Left renal cortex interstitium (tissue), 4 donors: ENCODE measurements around the gene UPK1B. TPM values are rescaled to one million over a fixed set of nuclear protein-coding genes. Genes with fewer than 3 reads are reported as not detected.

ENCODE experiments used
- DNase-seq, 4 donors: peaks; one replicate each; pipeline ENCODE4 v3.0.0-alpha.2; 2013; ENCODE audit warnings: low read depth in 4 of 4, low spot score in 2 of 4, missing footprints in 1 of 4
- polyA plus RNA-seq, 4 donors: library from polyadenylated mRNA; unstranded; fragments of 120-200 nt; gene quantifications; one replicate each; pipeline ENCODE4 v1.2.1, GENCODE V29; 2013; ENCODE audit not compliant: insufficient read length in 4 of 4

UPK1B gene
- polyA plus RNA-seq, 4 donors, result 6.9 to 9.0 (median 7.2) TPM

GRCh38 chr3:119175872-119176756 lies 2.7 kb downstream of the UPK1B start:
- DNase-seq, result no peak

DNA sequence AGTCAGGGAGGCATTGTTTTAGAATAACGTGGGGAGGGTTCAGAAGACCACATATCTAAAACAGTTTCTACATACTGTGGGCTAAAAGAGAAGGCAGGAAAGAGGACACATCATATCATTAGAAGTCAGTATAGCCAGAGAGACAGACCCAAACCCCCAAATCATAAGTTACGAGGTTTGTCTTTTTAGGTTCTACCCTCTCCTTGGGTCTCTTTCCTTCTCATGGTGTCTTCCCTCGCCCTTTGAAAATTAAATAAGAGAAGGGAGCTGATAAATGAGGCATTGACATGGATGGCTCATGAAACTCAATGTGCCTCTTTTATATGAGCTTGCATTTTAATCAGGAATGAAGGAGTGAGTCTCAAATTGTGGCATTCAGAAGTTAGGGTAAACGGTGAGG lies 3.4 kb downstream of the UPK1B start:
- no peak for DNase-seq

DNA sequence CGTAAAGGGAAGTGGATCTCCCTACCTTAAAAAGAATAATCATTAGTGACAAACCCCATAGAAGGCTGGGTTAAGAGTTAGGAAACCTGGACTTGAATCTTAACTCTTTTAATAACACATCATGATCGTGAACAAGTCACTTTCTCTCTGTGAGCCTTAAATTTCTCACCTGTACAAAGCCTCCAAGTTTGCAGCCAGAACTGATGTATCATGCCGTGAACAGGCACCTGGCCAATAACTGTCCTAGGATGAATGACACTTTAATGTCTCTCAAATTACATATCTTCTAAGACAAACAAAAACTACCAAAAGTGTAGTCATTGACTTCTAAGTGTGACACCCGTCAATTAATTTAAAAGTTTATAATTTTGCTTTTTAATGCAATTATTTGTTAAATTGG lies 3.9 kb downstream of the UPK1B start:
- no peak for DNase-seq

DNA sequence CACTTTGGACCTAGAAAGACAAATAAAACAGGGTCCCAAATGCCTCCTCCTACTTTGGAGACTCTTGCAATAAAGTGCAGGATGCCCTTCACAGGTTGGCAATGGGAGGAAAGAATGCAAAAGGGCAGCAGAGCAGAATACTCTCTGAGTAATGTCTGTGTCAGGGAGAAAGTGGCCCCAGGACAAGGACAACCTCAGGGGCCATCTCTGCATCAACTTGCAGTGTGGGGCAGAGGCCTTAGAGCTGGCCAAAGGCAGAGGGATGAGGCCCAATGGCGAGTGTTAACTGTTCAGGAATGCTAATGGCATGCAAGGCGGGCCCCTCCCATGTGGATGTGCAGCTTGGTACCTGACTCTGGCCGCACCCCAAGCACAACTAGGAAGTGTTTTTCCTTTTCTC lies 8.4 kb downstream of the UPK1B start:
- DNase-seq, result no peak

GRCh38 chr3:119184111-119184510 lies 10.7 kb downstream of the UPK1B start:
- no peak for DNase-seq

DNA sequence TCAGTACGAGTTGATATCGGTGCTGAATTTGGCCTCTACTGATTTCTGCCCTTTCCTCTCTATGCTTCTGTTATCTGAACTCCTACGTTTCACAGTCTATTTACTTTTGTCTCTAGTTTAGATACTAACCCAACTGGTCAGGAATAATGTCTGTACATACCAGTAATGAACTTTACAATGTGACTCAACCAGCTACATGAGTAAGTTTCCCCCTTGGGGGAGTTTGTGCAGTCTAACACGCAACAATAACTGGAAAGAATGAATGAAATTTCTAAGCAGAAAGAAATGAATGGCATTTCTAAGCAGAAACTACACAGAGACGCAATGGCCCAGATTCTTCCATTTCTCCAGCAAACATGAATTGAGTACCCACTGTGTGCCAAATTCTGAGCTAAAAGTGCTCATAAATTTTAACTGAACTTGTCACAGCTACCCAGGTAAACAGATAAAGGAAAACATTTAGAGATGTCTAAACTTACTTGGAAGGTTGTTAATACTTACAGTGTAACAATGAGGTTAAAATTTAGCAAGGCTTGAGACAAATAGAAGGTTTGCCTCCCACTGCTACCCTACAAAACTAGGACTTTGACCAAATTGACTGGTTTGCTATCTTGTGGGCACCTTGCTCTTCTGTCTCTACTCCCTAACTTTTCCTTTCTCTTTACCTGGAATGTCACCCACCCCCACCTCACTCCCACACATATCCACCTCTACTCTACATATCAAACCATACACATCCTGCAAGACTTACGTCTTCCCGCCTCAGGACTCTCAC lies 11.6 kb downstream of the UPK1B start:
- DNase-seq, result no peak

DNA sequence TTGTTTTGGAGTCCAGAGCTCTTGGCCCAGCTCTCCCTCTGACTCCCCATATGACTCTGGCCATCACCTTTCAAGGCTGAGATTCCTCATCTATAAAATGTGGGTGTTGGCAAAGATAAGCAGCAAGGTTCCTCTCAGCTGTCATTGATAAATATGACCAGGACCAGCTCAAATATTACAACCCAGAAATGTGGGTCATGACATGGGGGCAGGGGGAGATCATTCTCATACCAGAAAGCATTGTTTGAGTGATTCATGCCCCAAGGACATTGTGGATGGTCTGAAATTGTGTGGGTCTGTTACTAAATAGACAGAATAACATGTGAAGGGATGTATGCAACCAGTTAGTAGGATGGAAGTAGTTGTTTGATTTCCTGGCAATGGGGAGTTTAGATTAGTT lies 13.9 kb downstream of the UPK1B start:
- DNase-seq, result no peak

- no peak for DNase-seq
Measured at GRCh38 chr3:119191800-119192199, 18.4 kb downstream of the UPK1B start.

DNA sequence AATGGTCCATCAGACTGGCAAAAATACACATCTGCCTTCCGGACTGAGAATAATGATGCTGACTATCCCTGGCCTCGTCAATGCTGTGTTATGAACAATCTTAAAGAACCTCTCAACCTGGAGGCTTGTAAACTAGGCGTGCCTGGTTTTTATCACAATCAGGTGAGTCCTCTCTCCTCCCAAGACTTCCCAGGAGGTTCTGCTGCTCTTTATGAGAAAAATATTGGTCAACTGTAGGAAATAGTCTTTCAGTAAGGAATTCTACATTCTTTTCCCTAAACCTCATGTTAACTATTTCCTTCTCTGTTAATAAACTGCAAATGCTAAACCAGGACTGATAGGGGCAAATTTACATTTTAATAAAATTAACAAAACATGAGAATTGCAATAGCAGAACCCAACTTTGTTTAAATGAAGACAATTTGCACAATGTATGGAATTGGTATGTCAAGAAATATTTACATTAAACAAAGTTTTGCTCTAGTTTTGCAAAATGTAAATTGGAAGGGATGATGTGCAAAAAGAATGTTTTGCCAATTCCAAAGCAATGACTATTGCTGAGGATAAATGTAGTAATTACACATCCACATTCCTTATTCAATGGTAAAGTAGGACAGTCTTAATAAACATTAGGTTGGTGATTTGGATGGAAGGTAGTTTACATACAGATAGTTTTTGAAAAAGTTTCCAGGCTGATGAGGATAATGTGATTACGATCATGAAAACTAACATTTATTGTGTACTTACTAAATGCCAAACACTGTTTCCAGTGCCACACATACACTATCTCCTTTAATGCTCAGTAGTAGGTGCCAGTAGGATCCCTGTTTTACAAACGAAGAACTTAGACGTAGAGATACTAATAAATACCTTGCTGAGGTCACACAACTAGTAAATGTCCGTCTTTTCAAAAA lies 21.1 kb downstream of the UPK1B start:
- no peak for DNase-seq

- DNase-seq, result no peak
Measured at GRCh38 chr3:119195151-119195476, 21.7 kb downstream of the UPK1B start.

DNA sequence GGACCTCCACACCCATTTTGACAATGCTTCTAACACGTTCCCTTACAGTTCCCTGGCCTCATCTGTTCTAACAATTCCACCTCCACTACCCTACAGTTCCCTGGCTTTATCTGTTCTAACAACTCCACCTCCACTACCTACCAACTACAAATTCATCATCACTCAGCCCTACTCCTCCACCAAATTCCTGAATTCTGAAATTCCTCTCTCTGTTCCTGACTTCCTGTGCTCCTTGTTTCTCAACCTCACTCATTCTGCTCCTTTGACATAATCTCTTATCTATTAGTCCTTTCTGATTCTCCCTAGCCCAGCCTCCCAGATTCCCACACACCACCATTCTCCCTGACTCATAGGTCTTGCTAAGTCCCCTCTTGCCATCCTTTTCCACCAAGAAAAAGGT lies 22.5 kb downstream of the UPK1B start:
- no peak for DNase-seq

GRCh38 chr3:119205209-119205608 lies 31.8 kb downstream of the UPK1B start:
- DNase-seq, result no peak

- DNase-seq, result no peak
Measured at GRCh38 chr3:119205685-119206084, 32.3 kb downstream of the UPK1B start.

GRCh38 chr3:119206611-119207511 lies 33.5 kb downstream of the UPK1B start:
- no peak for DNase-seq

- no peak for DNase-seq
Measured at GRCh38 chr3:119207512-119207875, 34.1 kb downstream of the UPK1B start.

- DNase-seq, result peak in 1 of 4 donors; percentile 3
Measured at GRCh38 chr3:119211193-119211592, 37.8 kb downstream of the UPK1B start.

DNA sequence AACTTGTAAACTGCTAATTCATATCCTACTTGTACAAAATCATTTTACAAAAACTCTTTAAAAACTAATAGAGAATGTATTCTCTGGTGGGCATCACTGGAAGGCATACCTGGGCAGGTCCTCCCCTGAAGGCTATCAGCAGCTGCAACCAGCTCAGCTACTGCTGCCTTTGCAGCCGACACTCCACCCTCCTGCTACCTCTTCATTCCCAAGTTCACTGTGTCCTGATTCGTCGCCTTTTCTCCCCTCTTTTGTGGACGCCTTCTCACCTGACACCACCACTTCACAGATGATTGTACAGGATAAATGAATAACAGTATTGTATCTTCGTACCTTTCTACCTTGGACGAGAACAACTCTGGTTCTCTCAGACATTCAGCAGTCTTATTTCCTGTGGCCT lies 38.4 kb downstream of the UPK1B start:
- DNase-seq, result no peak

- no peak for DNase-seq
Measured at GRCh38 chr3:119219069-119219468, 45.7 kb downstream of the UPK1B start.

GRCh38 chr3:119220198-119220597 lies 46.8 kb downstream of the UPK1B start:
- DNase-seq, result no peak
